NCI-H1092 treated with DMSO at 0.1 percent for 48 hours (cell line): ENCODE results near the gene DNAL1.

Experiments
- DNase-seq: peaks from one replicate; lab custom pipeline; 2025; lab: John Stamatoyannopoulos, UW

DNAL1 gene

GRCh38 chr14:73724696-73725095 lies 79.9 kb downstream of the DNAL1 start:
- no peak for DNase-seq

- no peak for DNase-seq
These were observed 80.6 kb downstream of the DNAL1 start for GRCh38 chr14:73725116-73726024.

- DNase-seq, result no peak
These were observed 81.5 kb downstream of the DNAL1 start for GRCh38 chr14:73726025-73726961.

GRCh38 chr14:73727166-73727565 lies 82.4 kb downstream of the DNAL1 start:
- DNase-seq, result no peak

- peak; percentile 21 for DNase-seq
These were observed 84.0 kb downstream of the DNAL1 start for GRCh38 chr14:73728717-73729330.

GRCh38 chr14:73729556-73730265 lies 84.9 kb downstream of the DNAL1 start:
- DNase-seq, result no peak

- DNase-seq, result no peak
These were observed 86.3 kb downstream of the DNAL1 start for GRCh38 chr14:73731111-73731510.

- no peak for DNase-seq
These were observed 87.2 kb downstream of the DNAL1 start for GRCh38 chr14:73732006-73732405.

GRCh38 chr14:73736842-73737241 lies 92.1 kb downstream of the DNAL1 start:
- DNase-seq, result no peak

GRCh38 chr14:73738518-73739173 lies 93.9 kb downstream of the DNAL1 start:
- DNase-seq, result no peak

- DNase-seq, result no peak
These were observed 94.5 kb downstream of the DNAL1 start for GRCh38 chr14:73739174-73739898.

GRCh38 chr14:73739899-73740617 lies 95.3 kb downstream of the DNAL1 start:
- no peak for DNase-seq

- no peak for DNase-seq
These were observed 96.0 kb downstream of the DNAL1 start for GRCh38 chr14:73740618-73741326.

GRCh38 chr14:73741386-73741875 lies 96.6 kb downstream of the DNAL1 start:
- no peak for DNase-seq

GRCh38 chr14:73741876-73742519 lies 97.2 kb downstream of the DNAL1 start:
- no peak for DNase-seq

GRCh38 chr14:73742520-73743238 lies 97.9 kb downstream of the DNAL1 start:
- DNase-seq, result no peak

- DNase-seq, result no peak
These were observed 98.7 kb downstream of the DNAL1 start for GRCh38 chr14:73743431-73743931.
